IMR-90 (cell line): Measurements from ENCODE around the gene KATNIP. TPM values are rescaled to one million over a fixed set of nuclear protein-coding genes. Genes with fewer than 3 reads are reported as not detected.
A peak's percentile ranks its signal among the peaks of the same experiment; 100 is the strongest.

Experiments used
- ATAC-seq: fragments of 200-7000 bp; cut with Tn5 transposase; 2 replicates; pipeline ENCODE4 v1.9.1; 2020; ENCODE audit warnings: low read depth, mild to moderate bottlenecking, moderate library complexity
- BruUV-seq: library from RNA; stranded (reverse); fragments of 400-500 nt; replicated peaks from 2 replicates; lab custom pipeline; 2021; lab: Mats Ljungman, UMichigan
- CTCF ChIA-PET: fragments of 300-600 bp; formaldehyde crosslinking; extraction: SDS; loops from one replicate; lab custom pipeline; 2021; ENCODE audit warnings: antibody characterized with exemption; lab: Yijun Ruan, JAX
- POLR2A ChIA-PET: fragments of 300-600 bp; sonication (Branson Sonifier 250); formaldehyde crosslinking; loops from one replicate; lab custom pipeline; 2022; ENCODE audit warnings: antibody characterized with exemption; ENCODE audit not compliant: unreplicated experiment; lab: Charles Lee
- DNase-seq: peaks from one replicate; pipeline ENCODE4 v3.0.0; 2013
- H2AFZ ChIP-seq: replicated peaks from 2 replicates; pipeline ENCODE3; 2013; ENCODE audit warnings: low read length, mild to moderate bottlenecking; ENCODE audit not compliant: poor library complexity
- H2AK5ac ChIP-seq: 2 replicates; pipeline ENCODE4 v1.6.1; 2013; ENCODE audit warnings: low read depth, low read length, inconsistent platforms
- H2AK9ac ChIP-seq: replicated peaks from 2 replicates; pipeline ENCODE3; 2013; ENCODE audit warnings: mild to moderate bottlenecking, low read depth, low read length, moderate library complexity; ENCODE audit not compliant: poor library complexity
- H2BK120ac ChIP-seq: 2 replicates; pipeline ENCODE4 v1.6.1; 2013; ENCODE audit warnings: low read depth, low read length, inconsistent platforms
- H2BK15ac ChIP-seq: 3 replicates; pipeline ENCODE4 v1.6.1; 2013; ENCODE audit warnings: low read depth, low read length, inconsistent platforms
- H2BK20ac ChIP-seq: 2 replicates; pipeline ENCODE4 v1.6.1; 2013; ENCODE audit warnings: low read depth, mild to moderate bottlenecking, inconsistent platforms, low read length, moderate library complexity
- H2BK5ac ChIP-seq: 2 replicates; pipeline ENCODE4 v1.6.1; 2013; ENCODE audit warnings: mild to moderate bottlenecking, low read depth, low read length, inconsistent platforms; ENCODE audit not compliant: poor library complexity, severe bottlenecking
- H3K14ac ChIP-seq: replicated peaks from 2 replicates; pipeline ENCODE4 v1.6.1; 2013; ENCODE audit warnings: low read depth, low read length, inconsistent platforms
- H3K18ac ChIP-seq: 2 replicates; pipeline ENCODE4 v1.6.1; 2013; ENCODE audit warnings: low read depth, low read length, control low read depth
- H3K23ac ChIP-seq: 2 replicates; pipeline ENCODE4 v1.6.1; 2013; ENCODE audit warnings: low read depth, low read length, inconsistent platforms
- H3K27ac ChIP-seq: 2 replicates; pipeline ENCODE4 v1.5.1; 2013; ENCODE audit warnings: mild to moderate bottlenecking, control low read depth, low read length; ENCODE audit not compliant: insufficient read depth
- H3K27me3 ChIP-seq: 2 replicates; pipeline ENCODE4 v1.6.1; 2013; ENCODE audit warnings: low read length; ENCODE audit not compliant: control insufficient read depth, insufficient read depth
- H3K36me3 ChIP-seq: 2 replicates; pipeline ENCODE4 v1.6.1; 2013; ENCODE audit warnings: low read length, mixed read lengths; ENCODE audit not compliant: control insufficient read depth, insufficient read depth
- H3K4ac ChIP-seq: 2 replicates; pipeline ENCODE4 v1.6.1; 2013; ENCODE audit warnings: low read depth, low read length, inconsistent platforms
- H3K4me1 ChIP-seq: 2 replicates; pipeline ENCODE4 v1.6.1; 2013; ENCODE audit warnings: low read length, mixed read lengths; ENCODE audit not compliant: control insufficient read depth, insufficient read depth
- H3K4me2 ChIP-seq: 2 replicates; pipeline ENCODE4 v1.6.1; 2013; ENCODE audit warnings: low read depth, mild to moderate bottlenecking, control low read depth, low read length, moderate library complexity
- H3K4me3 ChIP-seq: 2 replicates; pipeline ENCODE4 v1.5.1; 2013; ENCODE audit warnings: low read depth, mild to moderate bottlenecking, control low read depth, low read length, moderate library complexity; ENCODE audit not compliant: insufficient read depth
- H3K56ac ChIP-seq: 2 replicates; pipeline ENCODE4 v1.6.1; 2013; ENCODE audit warnings: low read length, inconsistent platforms; ENCODE audit not compliant: insufficient read depth; ENCODE audit errors: extremely low read depth
- H3K79me1 ChIP-seq, 2 experiments: 2 replicates each; pipeline ENCODE4 v1.6.1; 2013; ENCODE audit warnings: low read length in 2 of 2, inconsistent platforms in 1 of 2, low read depth in 1 of 2
- H3K9ac ChIP-seq: 2 replicates; pipeline ENCODE4 v1.6.1; 2013; ENCODE audit warnings: low read depth, low read length, control low read depth
- H3K9me1 ChIP-seq: 2 replicates; pipeline ENCODE4 v1.6.1; 2013; ENCODE audit warnings: low read length, inconsistent platforms; ENCODE audit not compliant: insufficient read depth
- H3K9me3 ChIP-seq: 2 replicates; pipeline ENCODE4 v1.6.1; 2013; ENCODE audit warnings: low read length; ENCODE audit not compliant: control insufficient read depth, insufficient read depth
- H4K20me1 ChIP-seq: 2 replicates; pipeline ENCODE4 v1.6.1; 2013; ENCODE audit warnings: low read length, inconsistent platforms; ENCODE audit not compliant: insufficient read depth
- H4K5ac ChIP-seq: 2 replicates; pipeline ENCODE4 v1.6.1; 2013; ENCODE audit warnings: mild to moderate bottlenecking, low read depth, low read length, control low read depth
- H4K8ac ChIP-seq, 2 experiments: 2 replicates each; pipeline ENCODE4 v1.6.1; 2013; ENCODE audit warnings: low read depth in 2 of 2, low read length in 2 of 2, control low read depth in 1 of 2, inconsistent platforms in 1 of 2
- H4K91ac ChIP-seq: 2 replicates; pipeline ENCODE4 v1.6.1; 2013; ENCODE audit warnings: low read depth, low read length, inconsistent platforms; ENCODE audit not compliant: insufficient read depth
- BHLHE40 ChIP-seq: fragments of 150-350 bp; IDR thresholded peaks from 2 replicates; pipeline ENCODE4 v1.6.1; 2016; ENCODE audit warnings: mild to moderate bottlenecking, low read depth, low read length
- CEBPB ChIP-seq: IDR thresholded peaks from 2 replicates; pipeline ENCODE4 v1.6.1; 2012; ENCODE audit warnings: low read depth, low read length, improper control_type of control experiment
- CHD1 ChIP-seq: IDR thresholded peaks from 2 replicates; pipeline ENCODE4 v1.6.1; 2012; ENCODE audit warnings: low read depth, low read length, improper control_type of control experiment
- FOS ChIP-seq: fragments of 150-350 bp; IDR thresholded peaks from 2 replicates; pipeline ENCODE4 v1.6.1; 2016; ENCODE audit warnings: low read depth, low read length
- MAFK ChIP-seq: IDR thresholded peaks from 2 replicates; pipeline ENCODE4 v1.6.1; 2012; ENCODE audit warnings: low read depth, low read length, improper control_type of control experiment
- MAZ ChIP-seq: IDR thresholded peaks from 2 replicates; pipeline ENCODE4 v1.6.1; 2012; ENCODE audit warnings: low read depth, mild to moderate bottlenecking, low read length, improper control_type of control experiment, moderate library complexity, borderline replicate concordance
- MXI1 ChIP-seq: IDR thresholded peaks from 2 replicates; pipeline ENCODE4 v1.6.1; 2012; ENCODE audit warnings: low read depth, mild to moderate bottlenecking, low read length, moderate library complexity, borderline replicate concordance
- NFE2L2 ChIP-seq: fragments of 150-350 bp; IDR thresholded peaks from 2 replicates; pipeline ENCODE4 v1.6.1; 2016; ENCODE audit warnings: low read depth, mild to moderate bottlenecking, low read length
- POLR2A ChIP-seq: IDR thresholded peaks from 2 replicates; pipeline ENCODE4 v1.6.1; 2012; ENCODE audit warnings: mild to moderate bottlenecking, low read depth, low read length
- RAD21 ChIP-seq: IDR thresholded peaks from 2 replicates; pipeline ENCODE4 v1.6.1; 2012; ENCODE audit warnings: low read length, improper control_type of control experiment
- RCOR1 ChIP-seq: IDR thresholded peaks from 2 replicates; pipeline ENCODE4 v1.6.1; 2012; ENCODE audit warnings: mild to moderate bottlenecking, low read length, improper control_type of control experiment; ENCODE audit not compliant: insufficient replicate concordance
- RFX5 ChIP-seq: IDR thresholded peaks from 2 replicates; pipeline ENCODE4 v1.8.0; 2012; ENCODE audit warnings: low read depth, mild to moderate bottlenecking, low read length, moderate library complexity
- SMC3 ChIP-seq: fragments of 150-350 bp; IDR thresholded peaks from 2 replicates; pipeline ENCODE4 v1.6.1; 2016; ENCODE audit warnings: low read depth, mild to moderate bottlenecking, antibody characterized with exemption, low read length, moderate library complexity
- WGBS, 2 experiments: methylation state at CpG; one replicate each; pipeline versions ENCODE4 v1.1.5 to v1.1.7; 2013; ENCODE audit warnings: missing lambda C conversion rate in 2 of 2; ENCODE audit not compliant: insufficient read length in 1 of 2; ENCODE audit errors: extremely low coverage in 2 of 2; 5-methylcytosine and 5-hydroxymethylcytosine counted together
- dilution Hi-C: fragments of 300-500 bp; cut with HindIII; formaldehyde crosslinking; loops from one replicate; pipeline ENCODE4 v1.14.3; 2018; ENCODE audit warnings: low sequenced_read_pairs; ENCODE audit not compliant: unreplicated experiment
- in situ Hi-C: fragments of 300-500 bp; cut with MboI; formaldehyde crosslinking; loops from 3 replicates; pipeline ENCODE4 v1.14.3; 2019; ENCODE audit warnings: low sequenced_read_pairs, inconsistent platforms, mixed read lengths
- intact Hi-C: fragments of 100-400 bp; cut with micrococcal nuclease; formaldehyde crosslinking; loops from 2 replicates; pipeline ENCODE4 v1.10.0; 2022
- polyA plus RNA-seq, 3 experiments: library from polyadenylated mRNA; depleted of rRNA; stranded (reverse); fragments of >200 nt; gene quantifications; 2 replicates each; pipeline ENCODE4 v1.2.3, GENCODE V29; 2012; ENCODE audit warnings: low replicate concordance in 1 of 3
- total RNA-seq: library from RNA; depleted of rRNA; stranded (reverse); fragments of >200 nt; gene quantifications from 2 replicates; pipeline ENCODE4 v1.2.3, GENCODE V29; 2012
- TF ChIP-seq, protein P1 (sequence below): conservative IDR thresholded peaks from 2 replicates; pipeline ENCODE4 v1.5.1; 2012; ENCODE audit warnings: mild to moderate bottlenecking, low read depth, low read length, improper control_type of control experiment
- TF ChIP-seq, protein P2 (sequence below): fragments of 150-350 bp; IDR thresholded peaks from 2 replicates; pipeline ENCODE4 v1.6.1; 2016; ENCODE audit warnings: low read depth, mild to moderate bottlenecking, low read length, moderate library complexity, borderline replicate concordance
- TF ChIP-seq, protein P3 (sequence below): fragments of 150-350 bp; IDR thresholded peaks from 2 replicates; pipeline ENCODE4 v1.6.1; 2017; ENCODE audit warnings: mild to moderate bottlenecking, antibody characterized with exemption, low read length, low read depth

The KATNIP gene
- total and polyA plus RNA-seq, 2 of the 4 experiments (the other 2 are of a cell fraction), result 16.7 to 18.6 TPM

DNA sequence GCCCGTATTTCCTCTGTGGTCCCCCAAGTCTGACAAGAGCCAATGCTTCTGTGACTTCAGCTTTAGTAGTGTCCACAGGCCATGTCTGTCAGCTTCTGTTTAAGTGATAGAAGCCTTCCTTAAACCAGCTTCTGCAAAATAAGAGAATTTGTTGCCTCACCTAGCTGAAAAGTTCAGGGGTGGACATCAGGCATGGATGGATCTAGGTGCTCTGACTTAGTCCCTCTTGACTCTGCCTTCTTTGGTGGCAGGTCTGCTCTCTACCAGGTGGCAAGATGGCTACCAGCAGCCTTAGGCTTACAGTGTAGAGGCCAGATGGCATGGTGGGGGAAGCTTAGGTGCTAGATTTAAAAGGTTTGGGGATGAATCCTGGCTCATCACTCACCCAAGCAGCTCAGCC is 33.7 kb downstream of the KATNIP start:
- Histone ChIP-seq H3K4me1 (peaks cover 6% of the 10 kb centered on the region), H2AK9ac (peak overlapping the region; percentile 20), H3K4me3 (no peak overlapping the region), H3K9ac (no peak overlapping the region), H3K9me1 (peaks cover 12% of the 10 kb centered on the region), H4K91ac (no peak overlapping the region), H2AFZ (no peak overlapping the region), H2BK5ac (no peak overlapping the region), H3K56ac (no peak overlapping the region), H4K20me1 (peaks cover 4% of the 10 kb centered on the region; the same call in 1 of the 2 replicates), H3K9me3 (no peaks in the 10 kb centered on the region), H3K27ac (no peak overlapping the region), H4K8ac (no peak overlapping the region), H3K23ac (no peak overlapping the region), H3K18ac (no peak overlapping the region), H3K4ac (no peak overlapping the region), H3K14ac (no peak overlapping the region), H3K36me3 (peaks cover 6% of the 10 kb centered on the region), H2BK20ac (no peak overlapping the region), H2BK120ac (no peak overlapping the region), H2AK5ac (no peak overlapping the region), H3K79me1 (peaks cover 2 to 10% of the 10 kb centered on the region in 2 experiments; a peak in 2 of 4 replicates), H3K4me2 (no peak overlapping the region), H2BK15ac (no peak overlapping the region), H4K5ac (no peak overlapping the region), H3K27me3 (no peaks in the 10 kb centered on the region)
- ChIA-PET POLR2A (no interaction called here), CTCF (no interaction called here)
- TF ChIP-seq, protein P1, sequence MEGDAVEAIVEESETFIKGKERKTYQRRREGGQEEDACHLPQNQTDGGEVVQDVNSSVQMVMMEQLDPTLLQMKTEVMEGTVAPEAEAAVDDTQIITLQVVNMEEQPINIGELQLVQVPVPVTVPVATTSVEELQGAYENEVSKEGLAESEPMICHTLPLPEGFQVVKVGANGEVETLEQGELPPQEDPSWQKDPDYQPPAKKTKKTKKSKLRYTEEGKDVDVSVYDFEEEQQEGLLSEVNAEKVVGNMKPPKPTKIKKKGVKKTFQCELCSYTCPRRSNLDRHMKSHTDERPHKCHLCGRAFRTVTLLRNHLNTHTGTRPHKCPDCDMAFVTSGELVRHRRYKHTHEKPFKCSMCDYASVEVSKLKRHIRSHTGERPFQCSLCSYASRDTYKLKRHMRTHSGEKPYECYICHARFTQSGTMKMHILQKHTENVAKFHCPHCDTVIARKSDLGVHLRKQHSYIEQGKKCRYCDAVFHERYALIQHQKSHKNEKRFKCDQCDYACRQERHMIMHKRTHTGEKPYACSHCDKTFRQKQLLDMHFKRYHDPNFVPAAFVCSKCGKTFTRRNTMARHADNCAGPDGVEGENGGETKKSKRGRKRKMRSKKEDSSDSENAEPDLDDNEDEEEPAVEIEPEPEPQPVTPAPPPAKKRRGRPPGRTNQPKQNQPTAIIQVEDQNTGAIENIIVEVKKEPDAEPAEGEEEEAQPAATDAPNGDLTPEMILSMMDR, result no peak
- TF ChIP-seq MAFK (no peak), POLR2A (no peak), RFX5 (no peak), RAD21 (no peak), SMC3 (no peak), BHLHE40 (no peak), MAZ (no peak), CEBPB (no peak), RCOR1 (no peak), FOS (no peak), NFE2L2 (no peak), MXI1 (no peak), CHD1 (no peak)
- TF ChIP-seq, protein P2, sequence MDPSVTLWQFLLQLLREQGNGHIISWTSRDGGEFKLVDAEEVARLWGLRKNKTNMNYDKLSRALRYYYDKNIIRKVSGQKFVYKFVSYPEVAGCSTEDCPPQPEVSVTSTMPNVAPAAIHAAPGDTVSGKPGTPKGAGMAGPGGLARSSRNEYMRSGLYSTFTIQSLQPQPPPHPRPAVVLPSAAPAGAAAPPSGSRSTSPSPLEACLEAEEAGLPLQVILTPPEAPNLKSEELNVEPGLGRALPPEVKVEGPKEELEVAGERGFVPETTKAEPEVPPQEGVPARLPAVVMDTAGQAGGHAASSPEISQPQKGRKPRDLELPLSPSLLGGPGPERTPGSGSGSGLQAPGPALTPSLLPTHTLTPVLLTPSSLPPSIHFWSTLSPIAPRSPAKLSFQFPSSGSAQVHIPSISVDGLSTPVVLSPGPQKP, result no peak
- TF ChIP-seq, protein P3, sequence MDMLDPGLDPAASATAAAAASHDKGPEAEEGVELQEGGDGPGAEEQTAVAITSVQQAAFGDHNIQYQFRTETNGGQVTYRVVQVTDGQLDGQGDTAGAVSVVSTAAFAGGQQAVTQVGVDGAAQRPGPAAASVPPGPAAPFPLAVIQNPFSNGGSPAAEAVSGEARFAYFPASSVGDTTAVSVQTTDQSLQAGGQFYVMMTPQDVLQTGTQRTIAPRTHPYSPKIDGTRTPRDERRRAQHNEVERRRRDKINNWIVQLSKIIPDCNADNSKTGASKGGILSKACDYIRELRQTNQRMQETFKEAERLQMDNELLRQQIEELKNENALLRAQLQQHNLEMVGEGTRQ, result no peak
- ATAC-seq, result no peak
- dilution Hi-C loops (no loop called here), in situ Hi-C loops (no loop called here), intact Hi-C loops (no loop called here)
- no peak for DNase-seq
- 100% methylated on average over 1 of the region's 1 CpG; no CpG with 5 or more reads in 1 of the 2 experiments for WGBS, 2 experiments
- no TSS peak for BruUV-seq
